Activated naive CD8-positive, alpha-beta T cell (primary cell): ENCODE results near the gene PEDS1.

ENCODE experiments used
- H3K27ac Mint-ChIP-seq: one replicate; pipeline ENCODE4 v1.8.0; 2021; ENCODE audit warnings: mixed read lengths
- H3K27me3 Mint-ChIP-seq: one replicate; pipeline ENCODE4 v1.8.0; 2021; ENCODE audit warnings: mixed read lengths
- H3K36me3 Mint-ChIP-seq: one replicate; pipeline ENCODE4 v1.8.0; 2021; ENCODE audit warnings: mixed read lengths
- H3K4me1 Mint-ChIP-seq: one replicate; pipeline ENCODE4 v1.8.0; 2021; ENCODE audit warnings: low read depth, mixed read lengths
- H3K4me3 Mint-ChIP-seq: one replicate; pipeline ENCODE4 v1.8.0; 2021; ENCODE audit warnings: mild to moderate bottlenecking, mixed read lengths
- H3K9me3 Mint-ChIP-seq: one replicate; pipeline ENCODE4 v1.8.0; 2021; ENCODE audit warnings: low read depth, mixed read lengths

Gene PEDS1

GRCh38 chr20:50121858-50122271, 31.7 kb downstream of the PEDS1 start:
- no peak overlapping the region for H3K4me3 Mint-ChIP-seq
- no peaks in the 10 kb centered on the region for H3K27me3 Mint-ChIP-seq
- peaks cover 2% of the 10 kb centered on the region for H3K4me1 Mint-ChIP-seq
- H3K9me3 Mint-ChIP-seq: no peaks in the 10 kb centered on the region
- H3K27ac Mint-ChIP-seq: no peak overlapping the region
- peaks cover 3% of the 10 kb centered on the region for H3K36me3 Mint-ChIP-seq

- Mint-ChIP-seq H3K36me3 (peaks cover 3% of the 10 kb centered on the region), H3K4me3 (no peak overlapping the region), H3K27me3 (no peaks in the 10 kb centered on the region), H3K27ac (no peak overlapping the region), H3K4me1 (peaks cover 5% of the 10 kb centered on the region), H3K9me3 (no peaks in the 10 kb centered on the region)
These were observed 32.4 kb downstream of the PEDS1 start for GRCh38 chr20:50120935-50121693.

GRCh38 chr20:50118203-50118602, 35.3 kb downstream of the PEDS1 start:
- Mint-ChIP-seq H3K27ac (no peak overlapping the region), H3K9me3 (no peaks in the 10 kb centered on the region), H3K27me3 (no peaks in the 10 kb centered on the region), H3K4me1 (peaks cover 30% of the 10 kb centered on the region), H3K36me3 (no peaks in the 10 kb centered on the region), H3K4me3 (no peak overlapping the region)

GRCh38 chr20:50116368-50116999, 37.0 kb downstream of the PEDS1 start:
- Mint-ChIP-seq H3K36me3 (peaks cover 2% of the 10 kb centered on the region), H3K4me3 (peak overlapping the region; percentile 92), H3K27me3 (no peaks in the 10 kb centered on the region), H3K4me1 (peaks cover 42% of the 10 kb centered on the region), H3K9me3 (no peaks in the 10 kb centered on the region), H3K27ac (peak overlapping the region; percentile 97)

- H3K4me1 Mint-ChIP-seq: peaks cover 47% of the 10 kb centered on the region
- H3K36me3 Mint-ChIP-seq: peaks cover 2% of the 10 kb centered on the region
- H3K9me3 Mint-ChIP-seq: no peaks in the 10 kb centered on the region
- H3K27me3 Mint-ChIP-seq: no peaks in the 10 kb centered on the region
- peak overlapping the region; percentile 97 for H3K27ac Mint-ChIP-seq
- H3K4me3 Mint-ChIP-seq: peak overlapping the region; percentile 92
These were observed 37.7 kb downstream of the PEDS1 start for GRCh38 chr20:50115591-50116367.

- Mint-ChIP-seq H3K27ac (peak overlapping the region; percentile 97), H3K4me1 (peaks cover 54% of the 10 kb centered on the region), H3K27me3 (no peaks in the 10 kb centered on the region), H3K4me3 (peak overlapping the region; percentile 92), H3K36me3 (peaks cover 2% of the 10 kb centered on the region), H3K9me3 (no peaks in the 10 kb centered on the region)
These were observed 38.4 kb downstream of the PEDS1 start for GRCh38 chr20:50115041-50115512.

GRCh38 chr20:50113420-50114224, 39.9 kb downstream of the PEDS1 start:
- Mint-ChIP-seq H3K4me1 (peaks cover 67% of the 10 kb centered on the region), H3K4me3 (peak overlapping the region; percentile 100), H3K9me3 (no peaks in the 10 kb centered on the region), H3K27ac (peak overlapping the region; percentile 97), H3K27me3 (no peaks in the 10 kb centered on the region), H3K36me3 (peaks cover 2% of the 10 kb centered on the region)

GRCh38 chr20:50112512-50113419, 40.8 kb downstream of the PEDS1 start, which contains the start of gene UBE2V1:
Gene UBE2V1 (minus strand): TSS chr20:50113150. CDS start chr20:50113128, 22 bp downstream.
- H3K27me3 Mint-ChIP-seq: no peaks in the 10 kb centered on the region
- peak within 1 kb of the TSS; percentile 98 for H3K27ac Mint-ChIP-seq
- H3K9me3 Mint-ChIP-seq: no peaks in the 10 kb centered on the region
- H3K36me3 Mint-ChIP-seq: peaks cover 8% of the 10 kb centered on the region
- H3K4me1 Mint-ChIP-seq: peaks cover 76% of the 10 kb centered on the region
- peak within 1 kb of the TSS; percentile 100 for H3K4me3 Mint-ChIP-seq

GRCh38 chr20:50111829-50112495, 41.6 kb downstream of the PEDS1 start:
- Mint-ChIP-seq H3K27ac (peak overlapping the region; percentile 98), H3K36me3 (peaks cover 9% of the 10 kb centered on the region), H3K9me3 (no peaks in the 10 kb centered on the region), H3K4me1 (peaks cover 84% of the 10 kb centered on the region), H3K27me3 (no peaks in the 10 kb centered on the region), H3K4me3 (peak overlapping the region; percentile 100)

- Mint-ChIP-seq H3K4me1 (peaks cover 88% of the 10 kb centered on the region), H3K27me3 (no peaks in the 10 kb centered on the region), H3K9me3 (no peaks in the 10 kb centered on the region), H3K4me3 (peak overlapping the region; percentile 100), H3K36me3 (peaks cover 9% of the 10 kb centered on the region), H3K27ac (peak overlapping the region; percentile 98)
These were observed 42.2 kb downstream of the PEDS1 start for GRCh38 chr20:50111120-50111828.

- peaks cover 9% of the 10 kb centered on the region for H3K36me3 Mint-ChIP-seq
- peak overlapping the region; percentile 100 for H3K4me3 Mint-ChIP-seq
- H3K9me3 Mint-ChIP-seq: no peaks in the 10 kb centered on the region
- peaks cover 86% of the 10 kb centered on the region for H3K4me1 Mint-ChIP-seq
- H3K27me3 Mint-ChIP-seq: no peaks in the 10 kb centered on the region
- H3K27ac Mint-ChIP-seq: peak overlapping the region; percentile 98
These were observed 43.1 kb downstream of the PEDS1 start for GRCh38 chr20:50110141-50111047.
